Measurements from ENCODE around the gene FGFBP1. TPM values are rescaled to one million over a fixed set of nuclear protein-coding genes. Genes with fewer than 3 reads are reported as not detected.

The FGFBP1 gene
- total RNA-seq, 1 donor from 2014 or later, result not detected

- no peak for TF ChIP-seq CTCF (IDR thresholded peaks at IDR 0.05)
- POLR2A ChIA-PET, result no interaction called here
- no peak for ATAC-seq (ENCODE audit: low read depth)
- no peak for DNase-seq
- Mint-ChIP-seq H3K9me3 (no peaks in the 10 kb centered on the region), H3K4me1 (no peaks in the 10 kb centered on the region), H3K27me3 (peaks cover 12% of the 10 kb centered on the region), H3K4me3 (no peak overlapping the region), H3K27ac (no peak overlapping the region), H3K36me3 (ENCODE audit: low read depth) (no peaks in the 10 kb centered on the region)
- CTCF ChIA-PET, result no interaction called here
- intact Hi-C loops (cut with micrococcal nuclease), result no loop called here
These were observed 37.5 kb downstream of the FGFBP1 start for GRCh38 chr4:15901007-15901406.

GRCh38 chr4:15899511-15899910, 39.0 kb downstream of the FGFBP1 start:
- Mint-ChIP-seq H3K27me3 (peaks cover 9% of the 10 kb centered on the region), H3K4me3 (no peak overlapping the region), H3K4me1 (no peaks in the 10 kb centered on the region), H3K27ac (no peak overlapping the region), H3K36me3 (ENCODE audit: low read depth) (no peaks in the 10 kb centered on the region), H3K9me3 (no peaks in the 10 kb centered on the region)
- POLR2A ChIA-PET, result no interaction called here
- CTCF ChIA-PET, result no interaction called here
- intact Hi-C loops (cut with micrococcal nuclease), result no loop called here
- no peak for TF ChIP-seq CTCF (IDR thresholded peaks at IDR 0.05)
- DNase-seq (no peak), ATAC-seq (ENCODE audit: low read depth) (no peak)

GRCh38 chr4:15898902-15899301, 39.6 kb downstream of the FGFBP1 start:
- DNase-seq, result no peak
- ChIA-PET CTCF (no interaction called here), POLR2A (no interaction called here)
- intact Hi-C loops (cut with micrococcal nuclease), result no loop called here
- no peaks in the 10 kb centered on the region for H3K36me3 Mint-ChIP-seq (ENCODE audit: low read depth)
- no peak overlapping the region for H3K27ac Mint-ChIP-seq
- peaks cover 3% of the 10 kb centered on the region for H3K27me3 Mint-ChIP-seq
- H3K4me3 Mint-ChIP-seq, result no peak overlapping the region
- no peak for TF ChIP-seq CTCF (IDR thresholded peaks at IDR 0.05)
- H3K4me1 Mint-ChIP-seq, result no peaks in the 10 kb centered on the region
- ATAC-seq (ENCODE audit: low read depth), result no peak
- no peaks in the 10 kb centered on the region for H3K9me3 Mint-ChIP-seq

GRCh38 chr4:15897577-15897976, 41.0 kb downstream of the FGFBP1 start:
- no peak for TF ChIP-seq CTCF (IDR thresholded peaks at IDR 0.05)
- POLR2A ChIA-PET, result no interaction called here
- Mint-ChIP-seq H3K27me3 (peaks cover 3% of the 10 kb centered on the region), H3K4me1 (no peaks in the 10 kb centered on the region), H3K27ac (no peak overlapping the region), H3K9me3 (no peaks in the 10 kb centered on the region), H3K36me3 (ENCODE audit: low read depth) (no peaks in the 10 kb centered on the region), H3K4me3 (no peak overlapping the region)
- intact Hi-C loops (cut with micrococcal nuclease), result no loop called here
- CTCF ChIA-PET, result interaction anchor here (0.6 kb wide), 1 partner anchor 14 kb away, joined by 3 read pairs; no protein-coding TSS in a partner anchor
- DNase-seq (no peak), ATAC-seq (ENCODE audit: low read depth) (no peak)

- intact Hi-C loops (cut with micrococcal nuclease), result no loop called here
- TF ChIP-seq CTCF (IDR thresholded peaks at IDR 0.05), result no peak
- Mint-ChIP-seq H3K27me3 (peaks cover 11% of the 10 kb centered on the region), H3K4me1 (peaks cover 18% of the 10 kb centered on the region), H3K36me3 (ENCODE audit: low read depth) (no peaks in the 10 kb centered on the region), H3K9me3 (no peaks in the 10 kb centered on the region), H3K4me3 (no peak overlapping the region), H3K27ac (no peak overlapping the region)
- POLR2A ChIA-PET, result interaction anchor here (0.7 kb wide), 1 partner anchor 48 kb away, joined by 4 read pairs; no protein-coding TSS in a partner anchor
- ATAC-seq (ENCODE audit: low read depth) (no peak), DNase-seq (no peak)
- CTCF ChIA-PET, result interaction anchor here (2.7 kb wide), 1 partner anchor 13 kb away, joined by 7 read pairs; no protein-coding TSS in a partner anchor
These were observed 43.3 kb downstream of the FGFBP1 start for GRCh38 chr4:15894921-15895916.
